ENCODE results near the gene UBTD2.

The UBTD2 gene

GRCh38 chr5:172178991-172179989 lies 104.3 kb downstream of the UBTD2 start:
- DNase-seq, result peak; percentile 46
- no peaks in the 10 kb centered on the region for H3K27me3 ChIP-seq (replicated peaks)
- in situ Hi-C loops (cut with HindIII; ENCODE audit: low pct_ligation_motif_present, low sequenced_read_pairs), result no loop called here
- H3K27ac ChIP-seq, result peak overlapping the region; percentile 69
- TF ChIP-seq CTCF (IDR thresholded peaks at IDR 0.05; ENCODE audit: low read depth, low read length, missing control alignments), result no peak
- H3K36me3 ChIP-seq (replicated peaks), result no peaks in the 10 kb centered on the region
- peak overlapping the region; percentile 3 for H3K4me3 ChIP-seq (ENCODE audit: low read depth, low read length)

DNA sequence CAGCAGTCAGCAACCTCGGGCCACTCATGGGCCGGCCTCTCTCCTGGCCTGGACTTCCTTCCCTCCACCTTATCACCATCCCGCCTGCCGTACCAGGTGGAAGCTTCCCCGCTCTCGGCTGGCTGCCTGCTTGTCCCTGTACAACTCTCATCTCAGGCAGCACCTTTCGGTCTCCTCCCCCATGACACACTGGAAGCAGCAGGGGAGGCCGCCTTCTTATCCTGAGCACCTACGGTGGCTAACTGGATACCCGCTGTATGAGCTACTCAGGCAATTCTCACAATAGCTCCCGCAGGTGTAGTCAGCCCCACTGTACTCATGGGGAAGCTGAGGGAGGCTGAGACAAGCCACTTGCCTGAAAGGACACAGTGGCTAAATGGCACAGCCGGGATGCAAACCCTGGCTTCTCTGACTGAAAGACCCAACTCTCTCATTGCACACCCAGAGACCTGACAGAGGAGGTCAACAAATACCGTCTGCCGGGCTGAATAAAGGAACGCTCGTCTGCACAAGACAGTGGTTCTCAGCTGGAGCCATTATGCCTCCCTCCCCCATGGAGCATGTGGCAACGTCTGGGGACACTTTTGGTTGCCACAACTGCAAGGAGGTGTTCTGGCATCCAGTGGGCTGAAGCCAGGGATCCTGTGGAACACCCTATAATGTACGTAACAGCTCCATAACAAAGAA lies 105.1 kb downstream of the UBTD2 start:
- Histone ChIP-seq H3K27ac (no peak overlapping the region), H3K4me3 (ENCODE audit: low read depth, low read length) (no peak overlapping the region), H3K36me3 (replicated peaks) (no peaks in the 10 kb centered on the region), H3K27me3 (replicated peaks) (no peaks in the 10 kb centered on the region)
- in situ Hi-C loops (cut with HindIII; ENCODE audit: low pct_ligation_motif_present, low sequenced_read_pairs), result no loop called here
- DNase-seq, result no peak
- no peak for TF ChIP-seq CTCF (IDR thresholded peaks at IDR 0.05; ENCODE audit: low read depth, low read length, missing control alignments)

GRCh38 chr5:172177176-172177575 lies 106.4 kb downstream of the UBTD2 start:
- in situ Hi-C loops (cut with HindIII; ENCODE audit: low pct_ligation_motif_present, low sequenced_read_pairs), result no loop called here
- TF ChIP-seq CTCF (IDR thresholded peaks at IDR 0.05; ENCODE audit: low read depth, low read length, missing control alignments), result no peak

DNA sequence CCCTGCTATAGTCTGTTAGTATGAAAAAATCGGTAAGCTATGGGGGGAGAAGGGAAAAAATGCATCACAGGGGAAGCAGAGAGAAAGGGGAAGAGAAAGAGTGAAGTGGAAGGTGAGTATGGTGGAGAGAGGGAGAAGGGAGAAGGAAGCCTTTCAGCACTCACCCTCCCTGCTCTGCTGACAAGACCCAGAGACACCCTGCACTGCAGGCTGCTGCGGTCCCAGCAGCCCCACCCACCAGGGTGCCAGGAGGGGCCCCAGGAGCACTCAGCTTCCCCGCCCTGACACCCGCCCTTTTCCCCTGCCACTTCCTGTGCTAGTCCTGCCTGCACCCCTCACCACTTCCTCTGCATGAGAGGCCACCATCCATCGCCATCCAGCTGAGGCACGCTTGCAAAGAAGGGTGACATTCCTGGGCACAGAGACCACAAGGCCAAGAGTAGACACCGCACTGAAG lies 108.3 kb downstream of the UBTD2 start:
- no peaks in the 10 kb centered on the region for H3K27me3 ChIP-seq (replicated peaks)
- no peak overlapping the region for H3K27ac ChIP-seq
- no peak for TF ChIP-seq CTCF (IDR thresholded peaks at IDR 0.05; ENCODE audit: low read depth, low read length, missing control alignments)
- in situ Hi-C loops (cut with HindIII; ENCODE audit: low pct_ligation_motif_present, low sequenced_read_pairs), result no loop called here
- no peak overlapping the region for H3K4me3 ChIP-seq (ENCODE audit: low read depth, low read length)
- peaks cover 2% of the 10 kb centered on the region for H3K36me3 ChIP-seq (replicated peaks)
- DNase-seq, result no peak

More at GRCh38 chr5:172177176-172177575, 106.4 kb downstream of the UBTD2 start:
- peaks cover 2% of the 10 kb centered on the region for H3K36me3 ChIP-seq (replicated peaks)
- H3K27me3 ChIP-seq (replicated peaks), result no peaks in the 10 kb centered on the region
- no peak overlapping the region for H3K27ac ChIP-seq
- DNase-seq, result no peak
- H3K4me3 ChIP-seq (ENCODE audit: low read depth, low read length), result no peak overlapping the region

DNA sequence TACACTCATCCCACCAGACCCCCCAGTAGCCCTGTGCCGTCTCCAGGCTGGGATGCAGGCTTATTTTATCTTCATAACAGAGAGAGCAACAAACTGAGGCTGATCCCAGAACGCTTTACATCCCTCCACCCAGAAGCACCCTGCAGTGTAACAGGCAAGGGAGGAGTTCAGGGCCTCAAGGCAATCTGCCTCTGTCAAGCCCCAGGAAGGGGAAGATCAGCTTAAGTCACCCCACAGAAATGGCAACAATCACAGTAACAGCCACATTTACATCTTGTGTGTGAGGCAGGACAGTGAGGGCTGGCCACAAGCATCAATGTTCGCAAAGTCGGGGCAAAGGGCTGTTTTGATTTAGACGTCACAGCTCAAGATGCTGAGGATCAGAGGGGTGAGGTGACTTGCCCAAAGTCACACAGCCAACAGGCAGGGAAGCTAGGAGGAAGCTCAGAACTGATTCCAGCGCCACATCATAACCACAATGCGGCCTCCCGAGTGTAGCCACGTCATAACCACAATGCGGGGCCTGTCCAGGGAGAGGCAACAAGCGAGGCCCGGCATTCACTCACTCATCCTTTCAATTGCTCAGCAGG lies 109.9 kb downstream of the UBTD2 start:
- H3K4me3 ChIP-seq (ENCODE audit: low read depth, low read length), result no peak overlapping the region

More for the DNA sequence above, 109.9 kb downstream of the UBTD2 start:
- Histone ChIP-seq H3K36me3 (replicated peaks) (peaks cover 2% of the 10 kb centered on the region), H3K27me3 (replicated peaks) (no peaks in the 10 kb centered on the region), H3K27ac (peak overlapping the region; percentile 58)
- in situ Hi-C loops (cut with HindIII; ENCODE audit: low pct_ligation_motif_present, low sequenced_read_pairs), result no loop called here
- peak; percentile 93 for DNase-seq
- TF ChIP-seq CTCF (IDR thresholded peaks at IDR 0.05; ENCODE audit: low read depth, low read length, missing control alignments), result no peak
